Measurements from ENCODE around the gene TMEM108.

The TMEM108 gene

GRCh38 chr3:133238015-133238414, 199.8 kb downstream of the TMEM108 start:
- no peaks in the 10 kb centered on the region for H3K4me1 Mint-ChIP-seq (ENCODE audit: low read depth)
- H3K9me3 Mint-ChIP-seq, result no peaks in the 10 kb centered on the region
- no peak overlapping the region for H3K4me3 Mint-ChIP-seq
- no peaks in the 10 kb centered on the region for H3K36me3 Mint-ChIP-seq (ENCODE audit: low read depth)
- H3K27ac Mint-ChIP-seq, result no peak overlapping the region
- H3K27me3 Mint-ChIP-seq, result no peaks in the 10 kb centered on the region

GRCh38 chr3:133246119-133246518, 207.9 kb downstream of the TMEM108 start:
- no peak overlapping the region for H3K27ac Mint-ChIP-seq
- H3K4me3 Mint-ChIP-seq, result no peak overlapping the region
- H3K36me3 Mint-ChIP-seq (ENCODE audit: low read depth), result no peaks in the 10 kb centered on the region
- no peaks in the 10 kb centered on the region for H3K9me3 Mint-ChIP-seq
- H3K27me3 Mint-ChIP-seq, result peaks cover 3% of the 10 kb centered on the region
- no peaks in the 10 kb centered on the region for H3K4me1 Mint-ChIP-seq (ENCODE audit: low read depth)

GRCh38 chr3:133246773-133247172, 208.6 kb downstream of the TMEM108 start:
- Mint-ChIP-seq H3K36me3 (ENCODE audit: low read depth) (no peaks in the 10 kb centered on the region), H3K4me1 (ENCODE audit: low read depth) (no peaks in the 10 kb centered on the region), H3K9me3 (no peaks in the 10 kb centered on the region), H3K27ac (no peak overlapping the region), H3K27me3 (peaks cover 3% of the 10 kb centered on the region), H3K4me3 (no peak overlapping the region)

- Mint-ChIP-seq H3K27ac (no peak overlapping the region), H3K36me3 (ENCODE audit: low read depth) (no peaks in the 10 kb centered on the region), H3K4me3 (no peak overlapping the region), H3K4me1 (ENCODE audit: low read depth) (no peaks in the 10 kb centered on the region), H3K9me3 (no peaks in the 10 kb centered on the region), H3K27me3 (peaks cover 3% of the 10 kb centered on the region)
Measured at GRCh38 chr3:133248389-133248788, 210.2 kb downstream of the TMEM108 start.

- no peak overlapping the region for H3K4me3 Mint-ChIP-seq
- H3K4me1 Mint-ChIP-seq (ENCODE audit: low read depth), result no peaks in the 10 kb centered on the region
- no peaks in the 10 kb centered on the region for H3K9me3 Mint-ChIP-seq
- peaks cover 3% of the 10 kb centered on the region for H3K27me3 Mint-ChIP-seq
- H3K36me3 Mint-ChIP-seq (ENCODE audit: low read depth), result no peaks in the 10 kb centered on the region
- H3K27ac Mint-ChIP-seq, result no peak overlapping the region
Measured at GRCh38 chr3:133249490-133249889, 211.3 kb downstream of the TMEM108 start.

- Mint-ChIP-seq H3K9me3 (no peaks in the 10 kb centered on the region), H3K27ac (no peak overlapping the region), H3K4me1 (ENCODE audit: low read depth) (no peaks in the 10 kb centered on the region), H3K4me3 (no peak overlapping the region), H3K27me3 (peaks cover 12% of the 10 kb centered on the region), H3K36me3 (ENCODE audit: low read depth) (no peaks in the 10 kb centered on the region)
Measured at GRCh38 chr3:133254151-133254550, 216.0 kb downstream of the TMEM108 start.

- Mint-ChIP-seq H3K27me3 (peaks cover 12% of the 10 kb centered on the region), H3K9me3 (no peaks in the 10 kb centered on the region), H3K27ac (no peak overlapping the region), H3K36me3 (ENCODE audit: low read depth) (no peaks in the 10 kb centered on the region), H3K4me1 (ENCODE audit: low read depth) (no peaks in the 10 kb centered on the region), H3K4me3 (no peak overlapping the region)
Measured at GRCh38 chr3:133254716-133255115, 216.5 kb downstream of the TMEM108 start.

GRCh38 chr3:133256787-133257483, 218.7 kb downstream of the TMEM108 start:
- H3K4me1 Mint-ChIP-seq (ENCODE audit: low read depth), result no peaks in the 10 kb centered on the region
- H3K4me3 Mint-ChIP-seq, result no peak overlapping the region
- no peaks in the 10 kb centered on the region for H3K36me3 Mint-ChIP-seq (ENCODE audit: low read depth)
- H3K9me3 Mint-ChIP-seq, result no peaks in the 10 kb centered on the region
- H3K27me3 Mint-ChIP-seq, result peaks cover 9% of the 10 kb centered on the region
- no peak overlapping the region for H3K27ac Mint-ChIP-seq

- no peaks in the 10 kb centered on the region for H3K4me1 Mint-ChIP-seq (ENCODE audit: low read depth)
Measured at GRCh38 chr3:133258358-133258757, 220.2 kb downstream of the TMEM108 start.

GRCh38 chr3:133259767-133260166, 221.6 kb downstream of the TMEM108 start:
- Mint-ChIP-seq H3K9me3 (no peaks in the 10 kb centered on the region), H3K27ac (no peak overlapping the region), H3K27me3 (peaks cover 7% of the 10 kb centered on the region), H3K4me1 (ENCODE audit: low read depth) (no peaks in the 10 kb centered on the region), H3K36me3 (ENCODE audit: low read depth) (no peaks in the 10 kb centered on the region), H3K4me3 (no peak overlapping the region)

More at GRCh38 chr3:133258358-133258757, 220.2 kb downstream of the TMEM108 start:
- no peaks in the 10 kb centered on the region for H3K36me3 Mint-ChIP-seq (ENCODE audit: low read depth)
- no peak overlapping the region for H3K4me3 Mint-ChIP-seq
- no peaks in the 10 kb centered on the region for H3K9me3 Mint-ChIP-seq
- H3K27me3 Mint-ChIP-seq, result peaks cover 9% of the 10 kb centered on the region
- H3K27ac Mint-ChIP-seq, result no peak overlapping the region

- no peaks in the 10 kb centered on the region for H3K36me3 Mint-ChIP-seq (ENCODE audit: low read depth)
- no peaks in the 10 kb centered on the region for H3K9me3 Mint-ChIP-seq
- no peak overlapping the region for H3K4me3 Mint-ChIP-seq
- H3K27me3 Mint-ChIP-seq, result peaks cover 4% of the 10 kb centered on the region
- H3K4me1 Mint-ChIP-seq (ENCODE audit: low read depth), result no peaks in the 10 kb centered on the region
- no peak overlapping the region for H3K27ac Mint-ChIP-seq
Measured at GRCh38 chr3:133262333-133262732, 224.1 kb downstream of the TMEM108 start.

- no peak overlapping the region for H3K4me3 Mint-ChIP-seq
- no peak overlapping the region for H3K27ac Mint-ChIP-seq
- peaks cover 13% of the 10 kb centered on the region for H3K27me3 Mint-ChIP-seq
- H3K9me3 Mint-ChIP-seq, result no peaks in the 10 kb centered on the region
- H3K4me1 Mint-ChIP-seq (ENCODE audit: low read depth), result no peaks in the 10 kb centered on the region
- H3K36me3 Mint-ChIP-seq (ENCODE audit: low read depth), result no peaks in the 10 kb centered on the region
Measured at GRCh38 chr3:133264920-133265319, 226.7 kb downstream of the TMEM108 start.

GRCh38 chr3:133268726-133269134, 230.5 kb downstream of the TMEM108 start:
- Mint-ChIP-seq H3K4me3 (no peak overlapping the region), H3K4me1 (ENCODE audit: low read depth) (no peaks in the 10 kb centered on the region), H3K9me3 (no peaks in the 10 kb centered on the region), H3K27me3 (peaks cover 21% of the 10 kb centered on the region), H3K36me3 (ENCODE audit: low read depth) (no peaks in the 10 kb centered on the region), H3K27ac (no peak overlapping the region)

- Mint-ChIP-seq H3K9me3 (no peaks in the 10 kb centered on the region), H3K27ac (no peak overlapping the region), H3K27me3 (peaks cover 21% of the 10 kb centered on the region), H3K4me3 (no peak overlapping the region), H3K4me1 (ENCODE audit: low read depth) (no peaks in the 10 kb centered on the region), H3K36me3 (ENCODE audit: low read depth) (no peaks in the 10 kb centered on the region)
Measured at GRCh38 chr3:133269393-133269792, 231.2 kb downstream of the TMEM108 start.

GRCh38 chr3:133270631-133271030, 232.4 kb downstream of the TMEM108 start:
- no peaks in the 10 kb centered on the region for H3K36me3 Mint-ChIP-seq (ENCODE audit: low read depth)
- no peak overlapping the region for H3K27ac Mint-ChIP-seq
- peaks cover 21% of the 10 kb centered on the region for H3K27me3 Mint-ChIP-seq
- no peaks in the 10 kb centered on the region for H3K9me3 Mint-ChIP-seq
- H3K4me1 Mint-ChIP-seq (ENCODE audit: low read depth), result no peaks in the 10 kb centered on the region
- no peak overlapping the region for H3K4me3 Mint-ChIP-seq

GRCh38 chr3:133271042-133271441, 232.9 kb downstream of the TMEM108 start:
- Mint-ChIP-seq H3K36me3 (ENCODE audit: low read depth) (no peaks in the 10 kb centered on the region), H3K27me3 (peaks cover 21% of the 10 kb centered on the region), H3K4me3 (no peak overlapping the region), H3K9me3 (no peaks in the 10 kb centered on the region), H3K27ac (no peak overlapping the region), H3K4me1 (ENCODE audit: low read depth) (no peaks in the 10 kb centered on the region)
